Dermis blood vessel endothelial cell (primary cell): ENCODE results near the gene JPH3. TPM values are rescaled to one million over a fixed set of nuclear protein-coding genes. Genes with fewer than 3 reads are reported as not detected.

Experiments
- DNase-seq: peaks from one replicate; pipeline ENCODE4 v3.0.0; 2010
- total RNA-seq: library from RNA; depleted of rRNA; stranded (reverse); fragments of >200 nt; gene quantifications from 2 replicates; pipeline ENCODE4 v1.2.3, GENCODE V29; 2014

The JPH3 gene
- total RNA-seq, 1 donor from 2014 or later = 0.34 TPM

DNA sequence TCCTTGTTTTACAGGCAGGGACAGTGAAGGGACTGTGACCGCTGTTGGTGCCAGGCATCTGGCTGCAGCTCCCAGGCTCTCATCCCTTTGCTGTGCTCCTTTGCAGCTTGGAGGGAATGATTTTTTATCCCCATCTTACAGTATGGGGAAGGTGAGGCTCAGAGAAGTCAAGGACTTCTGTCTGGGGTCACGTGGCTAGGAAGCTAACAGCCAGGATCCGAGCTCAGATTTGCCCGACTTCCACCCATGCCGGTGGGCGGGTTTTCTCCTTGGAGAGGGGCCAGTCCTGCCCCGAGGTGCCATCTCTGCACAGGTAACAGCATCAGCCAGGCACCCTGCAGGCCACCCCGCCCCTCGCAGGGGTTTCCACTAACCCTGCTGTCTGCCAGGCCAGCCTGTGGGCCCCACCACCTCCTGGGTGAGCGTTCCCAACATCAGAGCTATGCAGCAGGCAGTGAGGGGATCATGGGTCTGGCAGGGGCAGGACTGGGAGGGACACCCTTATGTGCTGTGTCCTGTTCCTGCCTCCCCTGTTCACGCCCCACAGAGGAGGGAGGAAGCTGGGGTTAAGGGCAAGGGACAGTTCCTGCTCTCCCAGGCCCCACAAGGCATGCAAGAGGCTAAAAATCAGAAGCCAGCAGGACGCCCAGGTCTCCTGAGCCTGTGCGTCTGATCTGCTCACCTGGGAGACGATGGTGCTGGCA is 25.4 kb downstream of the JPH3 start:
- no peak for DNase-seq

DNA sequence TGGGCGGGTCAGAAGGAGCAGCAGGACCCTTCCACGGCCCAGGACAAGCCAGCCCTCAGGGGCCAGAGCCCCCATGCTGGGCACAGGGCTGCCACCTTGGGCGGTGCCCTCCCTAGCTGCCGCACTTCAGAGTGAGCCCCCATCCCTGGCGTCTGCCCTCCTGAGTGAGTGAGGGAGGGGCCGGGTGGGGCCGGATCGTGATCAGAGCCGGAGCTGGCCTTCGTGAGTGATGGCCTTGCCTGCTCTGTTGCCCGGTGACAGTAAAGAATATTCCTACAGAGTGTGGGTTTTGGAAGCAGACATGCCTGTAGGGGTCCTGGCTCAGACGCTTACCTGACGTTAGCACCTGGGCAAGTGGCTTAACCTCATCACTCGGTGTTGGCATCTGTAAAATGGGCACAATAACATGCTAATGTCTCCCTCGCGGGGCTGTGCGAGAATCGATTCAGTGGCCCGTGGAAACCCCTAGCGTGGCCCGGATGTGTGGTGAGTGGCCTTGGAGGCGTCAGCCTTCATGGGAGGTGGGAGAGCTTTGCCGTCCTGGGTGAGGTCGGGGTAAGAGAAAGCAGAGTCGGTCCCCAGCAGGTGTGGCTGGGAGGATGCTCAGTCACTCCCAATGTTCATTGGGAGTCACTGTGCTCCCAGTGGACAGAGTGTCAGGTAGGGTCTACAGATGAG is 26.1 kb downstream of the JPH3 start:
- DNase-seq = no peak

DNA sequence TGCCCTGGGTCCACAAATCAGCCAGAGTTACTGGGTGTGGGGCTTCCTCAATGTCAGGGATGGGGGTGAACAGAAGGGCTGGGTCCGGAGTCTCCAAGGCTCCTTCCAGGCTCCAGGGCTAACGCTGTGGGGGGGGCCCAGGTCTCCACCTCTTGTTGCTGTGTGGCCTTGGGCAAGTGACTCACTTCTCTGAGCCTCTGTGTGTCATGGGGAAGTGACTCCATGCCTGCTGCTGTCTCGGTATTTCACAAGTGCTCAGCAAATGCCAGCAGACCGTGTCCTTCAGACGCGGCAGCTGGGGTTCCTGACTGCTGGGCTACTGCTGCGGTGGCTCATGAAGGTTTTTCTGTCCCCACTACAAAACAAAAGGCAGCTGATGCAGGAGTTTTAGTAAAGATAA is 26.6 kb downstream of the JPH3 start:
- DNase-seq = no peak

DNA sequence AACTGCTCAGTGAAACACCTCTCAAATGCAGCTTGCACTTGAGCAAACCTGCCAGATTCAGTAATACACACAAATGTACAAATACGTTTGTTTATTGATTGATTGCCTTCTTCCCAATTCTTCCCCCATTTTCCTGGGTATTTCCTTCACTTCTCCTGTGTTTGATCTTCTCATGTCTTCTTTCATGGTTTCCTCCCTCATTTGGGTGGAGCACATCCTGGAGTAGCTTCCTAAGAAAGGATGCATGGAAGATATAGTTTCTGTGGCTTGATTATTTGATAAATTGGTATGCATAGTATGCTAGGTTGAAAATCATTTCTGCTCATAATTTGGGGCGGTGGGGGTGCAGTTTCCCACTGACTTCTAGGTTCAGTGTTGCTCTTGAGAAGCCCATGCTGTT is 28.8 kb downstream of the JPH3 start:
- DNase-seq = no peak

DNA sequence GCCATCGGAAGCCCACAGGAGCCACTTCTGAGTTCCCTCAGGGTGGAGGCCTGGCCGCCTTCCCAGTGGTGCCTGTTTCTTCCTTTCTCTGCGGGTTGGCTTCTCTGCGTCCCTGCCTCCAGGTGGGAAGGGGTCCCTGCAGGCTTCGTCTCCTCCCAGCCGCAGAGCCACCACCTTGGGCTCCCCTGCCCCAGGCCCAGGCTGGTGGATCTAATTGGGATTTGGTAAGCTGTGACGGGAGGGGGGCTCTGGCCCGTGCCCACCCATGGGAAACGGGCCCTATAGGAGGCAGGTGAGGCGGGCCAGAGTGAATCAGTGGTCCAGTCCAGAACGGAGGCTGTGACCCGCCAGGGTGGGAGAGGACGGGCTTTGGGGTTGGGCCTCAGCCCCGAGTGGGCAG is 32.1 kb downstream of the JPH3 start:
- no peak for DNase-seq

DNA sequence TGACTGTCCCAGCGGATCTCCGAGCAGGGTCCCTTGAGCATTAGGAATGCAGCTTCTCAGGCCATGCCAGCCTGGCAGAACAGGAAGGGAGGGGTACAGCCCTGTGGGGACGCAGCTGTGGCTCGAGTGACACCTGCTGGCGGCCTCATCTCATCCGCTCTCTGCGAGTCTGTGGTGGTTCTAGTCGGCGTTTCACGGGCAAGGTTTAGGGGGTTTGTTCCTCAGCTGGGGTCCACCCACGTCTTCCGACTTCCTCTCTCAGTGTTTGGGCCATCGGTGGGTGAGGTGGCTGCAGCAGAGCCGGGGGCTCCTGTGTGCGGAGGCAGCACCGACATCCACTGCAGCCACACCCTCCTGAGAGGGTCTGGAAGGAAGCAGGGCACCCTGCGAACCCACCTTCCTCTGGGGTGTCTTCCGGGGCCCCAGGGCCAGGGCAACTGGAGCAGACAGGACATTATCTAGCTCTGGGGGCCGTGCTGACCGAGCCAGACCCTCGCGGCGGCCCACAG is 33.3 kb downstream of the JPH3 start:
- DNase-seq = peak; percentile 55

DNA sequence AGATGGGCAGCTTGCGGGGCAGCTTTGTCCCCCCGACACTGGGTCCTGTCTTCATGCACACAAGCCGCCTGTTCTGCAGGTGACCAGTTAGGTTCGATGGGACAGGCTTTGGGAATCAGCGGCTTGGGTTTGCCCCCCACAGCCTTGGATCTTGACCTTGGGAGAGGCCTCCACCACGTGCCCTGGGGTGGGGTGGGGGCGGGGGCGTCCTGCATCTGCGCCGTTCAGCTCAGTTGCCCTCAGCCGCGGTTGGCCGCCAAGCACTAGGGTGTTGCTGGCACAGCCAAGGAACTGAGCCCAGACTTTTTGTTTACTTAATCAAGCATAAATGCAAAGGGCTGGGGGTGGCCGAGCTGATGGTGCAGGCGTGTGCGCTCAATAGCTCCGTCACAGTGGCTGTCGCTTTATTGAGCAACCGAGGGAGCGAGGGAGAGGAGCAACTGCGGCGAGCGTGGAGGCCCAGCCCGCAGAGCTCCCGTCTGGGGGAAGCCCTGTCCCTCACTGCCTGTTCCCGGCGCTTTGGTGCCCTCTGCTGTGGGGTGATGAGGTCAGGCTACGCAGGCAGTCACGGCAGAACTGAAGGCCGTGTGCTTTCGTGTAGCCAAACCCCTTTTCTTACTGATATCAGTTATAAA is 33.9 kb downstream of the JPH3 start:
- DNase-seq = peak; percentile 86

DNA sequence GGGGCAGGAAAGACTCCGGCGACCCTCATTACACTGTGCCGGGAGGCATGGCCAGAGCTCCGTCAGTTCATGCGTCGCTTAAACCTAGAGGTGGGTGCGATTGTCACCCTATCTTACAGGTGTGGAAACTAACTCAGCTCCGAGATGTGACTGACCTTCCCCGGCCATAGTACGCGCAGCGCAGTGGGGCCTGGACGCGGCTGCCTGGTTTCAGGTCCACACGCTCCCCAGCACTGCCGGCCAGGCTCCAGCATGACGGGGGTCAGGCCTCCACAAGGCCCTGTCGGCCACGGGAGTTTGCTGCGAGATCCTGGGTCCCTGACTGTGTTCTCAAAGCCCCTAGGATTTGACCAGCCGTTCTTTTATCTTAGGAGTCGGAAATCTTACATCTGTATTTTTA is 34.4 kb downstream of the JPH3 start:
- no peak for DNase-seq

DNA sequence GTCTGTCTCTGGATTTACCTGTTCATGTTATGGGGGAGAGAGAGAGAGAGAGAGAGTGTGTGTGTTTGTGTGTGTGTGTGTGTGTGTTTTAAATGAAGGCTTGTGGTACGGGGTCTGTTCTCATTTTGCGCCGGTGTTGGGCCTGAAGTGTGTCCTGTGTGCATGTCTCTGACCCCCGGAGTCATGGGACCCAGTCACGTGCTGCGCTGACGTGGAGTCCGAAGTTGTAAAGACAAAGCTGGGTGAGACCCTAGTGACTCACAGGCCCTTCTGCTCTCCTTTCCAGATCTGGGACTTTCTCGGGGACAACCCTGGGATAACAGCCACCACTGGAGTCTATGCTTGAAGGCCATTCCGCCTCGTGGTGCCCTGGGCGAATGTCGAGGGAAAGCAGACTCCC is 35.0 kb downstream of the JPH3 start:
- DNase-seq = no peak

DNA sequence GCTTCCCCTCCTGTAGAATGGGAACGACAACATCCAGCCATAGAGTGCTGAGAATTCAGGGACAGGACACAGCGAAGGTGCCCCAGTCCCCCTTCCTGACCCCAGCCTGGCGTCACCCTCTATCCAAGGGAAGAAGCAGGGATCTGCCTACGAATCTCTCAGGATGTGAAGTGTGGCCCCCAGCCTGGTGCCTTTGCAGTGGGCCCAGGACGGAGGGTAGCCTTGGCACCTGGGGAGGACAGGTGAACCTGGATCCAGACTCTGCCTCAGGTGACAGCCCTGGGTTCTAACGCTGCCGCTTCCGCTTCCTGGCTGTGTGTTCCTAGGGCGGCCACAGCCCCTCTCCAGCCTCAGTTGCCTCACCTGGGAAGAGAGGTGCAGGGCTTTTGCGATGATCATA is 36.4 kb downstream of the JPH3 start:
- DNase-seq = no peak

DNA sequence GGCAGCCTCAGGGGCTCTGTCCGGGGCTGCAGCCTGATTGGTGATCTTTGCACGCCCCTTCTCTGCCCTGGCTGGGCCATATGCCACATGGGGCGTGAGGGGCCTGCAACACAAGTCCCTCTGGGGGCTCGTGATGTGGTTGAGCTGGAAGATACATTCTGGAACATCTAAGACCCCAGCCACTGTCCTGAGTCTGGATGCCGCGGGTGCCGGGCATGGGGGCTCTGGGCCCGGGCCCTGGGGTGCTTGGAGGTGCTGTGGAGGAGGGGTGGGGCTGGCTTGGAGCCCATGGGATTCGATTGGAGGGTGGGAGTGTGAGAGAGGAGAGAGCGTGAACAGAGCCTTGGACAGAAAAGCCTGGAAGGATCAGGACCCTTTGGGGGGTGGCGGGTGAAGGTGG is 39.4 kb downstream of the JPH3 start:
- DNase-seq = no peak

DNA sequence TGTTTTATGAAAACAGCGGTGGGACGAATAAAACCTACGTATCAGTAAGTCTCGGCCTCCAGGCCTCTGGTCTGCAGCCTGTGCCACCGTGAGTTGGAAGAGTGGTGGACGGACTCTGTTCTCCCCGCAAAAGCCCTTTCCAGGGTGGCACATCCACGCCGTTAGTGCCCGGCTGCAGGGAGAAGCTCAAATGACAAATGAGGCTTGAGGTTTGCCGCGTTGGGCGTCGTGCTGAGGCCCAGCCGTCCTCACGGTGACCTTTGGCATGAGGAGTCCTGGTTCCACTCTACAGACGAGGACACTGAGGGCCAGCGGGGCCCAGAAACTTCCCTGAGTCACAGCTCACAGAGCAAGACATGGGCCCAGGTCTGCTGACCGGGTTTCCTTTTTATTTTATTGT is 40.2 kb downstream of the JPH3 start:
- no peak for DNase-seq

DNA sequence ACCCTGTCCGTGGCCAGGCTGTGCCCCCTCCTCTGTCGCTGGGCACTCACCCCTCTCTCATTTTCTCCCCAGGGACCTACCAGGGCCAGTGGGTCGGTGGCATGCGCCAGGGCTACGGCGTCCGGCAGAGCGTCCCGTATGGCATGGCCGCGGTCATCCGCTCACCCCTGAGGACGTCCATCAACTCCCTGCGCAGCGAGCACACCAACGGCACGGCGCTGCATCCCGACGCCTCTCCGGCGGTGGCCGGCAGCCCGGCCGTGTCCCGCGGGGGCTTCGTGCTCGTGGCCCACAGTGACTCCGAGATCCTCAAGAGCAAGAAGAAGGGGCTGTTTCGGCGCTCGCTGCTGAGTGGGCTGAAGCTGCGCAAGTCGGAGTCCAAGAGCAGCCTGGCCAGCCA is 41.9 kb downstream of the JPH3 start:
- no peak for DNase-seq

DNA sequence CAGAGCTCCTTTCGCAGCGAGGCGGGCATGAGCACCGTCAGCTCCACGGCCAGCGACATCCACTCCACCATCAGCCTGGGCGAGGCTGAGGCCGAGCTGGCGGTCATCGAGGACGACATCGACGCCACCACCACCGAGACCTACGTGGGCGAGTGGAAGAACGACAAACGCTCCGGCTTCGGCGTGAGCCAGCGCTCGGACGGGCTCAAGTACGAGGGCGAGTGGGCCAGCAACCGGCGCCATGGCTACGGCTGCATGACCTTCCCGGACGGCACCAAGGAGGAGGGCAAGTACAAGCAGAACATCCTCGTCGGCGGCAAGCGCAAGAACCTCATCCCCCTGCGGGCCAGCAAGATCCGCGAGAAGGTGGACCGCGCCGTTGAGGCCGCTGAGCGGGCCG is 42.3 kb downstream of the JPH3 start:
- no peak for DNase-seq

DNA sequence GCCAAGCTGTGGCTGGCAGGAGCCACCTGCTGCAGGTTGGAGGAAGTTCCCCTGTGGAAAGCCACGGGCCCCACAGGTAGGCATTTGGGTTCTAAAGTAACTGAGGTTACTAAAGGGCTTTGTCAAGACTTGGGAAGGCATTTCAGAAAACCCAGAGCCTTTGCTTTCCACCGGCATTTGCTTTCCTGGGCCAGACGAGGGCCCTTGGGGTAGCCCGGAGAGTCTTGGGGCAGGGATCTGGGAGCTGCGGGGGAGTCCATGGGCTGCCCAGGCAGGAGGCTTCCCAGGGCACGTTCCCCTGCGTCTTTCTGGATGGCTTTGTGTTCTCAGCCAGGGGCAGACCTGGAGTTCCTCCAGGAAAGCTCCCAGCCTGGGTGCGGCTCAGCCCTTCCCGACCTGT is 43.5 kb downstream of the JPH3 start:
- no peak for DNase-seq

DNA sequence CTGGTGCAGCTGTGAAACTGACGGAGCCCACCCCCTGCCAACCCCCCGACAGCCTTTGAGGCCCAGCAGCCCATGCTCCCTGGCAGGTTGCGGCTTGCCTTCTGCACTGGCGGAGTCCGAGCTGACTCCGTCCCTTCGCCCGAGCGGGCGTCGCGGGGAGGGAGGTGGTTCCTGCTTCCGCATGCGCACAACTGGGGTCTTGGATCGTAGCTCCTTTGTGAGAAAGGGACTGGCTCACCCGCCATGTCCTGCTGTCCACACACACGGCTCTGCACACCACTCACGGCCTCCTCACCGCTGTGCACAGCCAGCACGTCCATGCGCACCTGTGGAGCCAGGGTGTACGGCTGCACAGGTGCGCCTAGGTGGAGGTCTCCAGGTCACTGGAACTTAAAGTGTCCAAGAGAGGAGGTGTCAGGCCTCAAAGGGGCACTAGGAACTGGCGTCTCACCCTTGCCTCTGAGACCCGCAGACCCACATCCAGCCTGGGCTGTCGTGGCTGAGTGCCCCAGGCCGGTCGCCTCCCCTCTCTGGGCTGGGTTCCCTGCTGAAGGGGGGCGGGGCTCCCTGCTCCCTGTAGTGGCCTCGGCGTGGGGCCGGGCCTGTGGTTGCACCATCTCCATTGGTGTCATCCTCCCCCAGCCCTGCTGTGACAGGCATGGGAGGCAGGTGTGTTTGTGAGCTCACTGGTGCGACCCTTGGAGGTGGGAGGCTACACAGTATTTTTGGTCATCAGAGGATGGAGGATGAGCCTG is 45.3 kb downstream of the JPH3 start:
- no peak for DNase-seq

DNA sequence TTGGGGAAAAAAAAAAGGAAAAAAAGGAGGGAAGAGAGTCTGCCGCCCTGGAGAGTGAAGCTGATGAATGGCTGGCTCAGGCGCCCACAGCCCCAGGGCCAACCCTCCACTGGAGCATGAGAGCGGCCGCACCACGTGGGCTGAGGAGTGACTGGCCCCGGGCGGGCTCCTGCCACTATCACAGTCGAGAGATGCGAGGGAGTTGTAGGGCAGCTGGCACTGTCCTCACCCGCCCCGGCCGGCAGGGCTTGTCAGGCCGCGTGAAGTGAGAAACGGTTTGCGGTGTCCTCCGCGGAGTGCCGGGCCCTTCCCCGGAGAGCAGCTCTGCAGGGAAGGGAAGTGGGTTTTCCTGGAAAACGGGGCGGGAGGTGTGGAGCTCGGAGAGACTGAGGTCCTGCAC is 45.9 kb downstream of the JPH3 start:
- no peak for DNase-seq

DNA sequence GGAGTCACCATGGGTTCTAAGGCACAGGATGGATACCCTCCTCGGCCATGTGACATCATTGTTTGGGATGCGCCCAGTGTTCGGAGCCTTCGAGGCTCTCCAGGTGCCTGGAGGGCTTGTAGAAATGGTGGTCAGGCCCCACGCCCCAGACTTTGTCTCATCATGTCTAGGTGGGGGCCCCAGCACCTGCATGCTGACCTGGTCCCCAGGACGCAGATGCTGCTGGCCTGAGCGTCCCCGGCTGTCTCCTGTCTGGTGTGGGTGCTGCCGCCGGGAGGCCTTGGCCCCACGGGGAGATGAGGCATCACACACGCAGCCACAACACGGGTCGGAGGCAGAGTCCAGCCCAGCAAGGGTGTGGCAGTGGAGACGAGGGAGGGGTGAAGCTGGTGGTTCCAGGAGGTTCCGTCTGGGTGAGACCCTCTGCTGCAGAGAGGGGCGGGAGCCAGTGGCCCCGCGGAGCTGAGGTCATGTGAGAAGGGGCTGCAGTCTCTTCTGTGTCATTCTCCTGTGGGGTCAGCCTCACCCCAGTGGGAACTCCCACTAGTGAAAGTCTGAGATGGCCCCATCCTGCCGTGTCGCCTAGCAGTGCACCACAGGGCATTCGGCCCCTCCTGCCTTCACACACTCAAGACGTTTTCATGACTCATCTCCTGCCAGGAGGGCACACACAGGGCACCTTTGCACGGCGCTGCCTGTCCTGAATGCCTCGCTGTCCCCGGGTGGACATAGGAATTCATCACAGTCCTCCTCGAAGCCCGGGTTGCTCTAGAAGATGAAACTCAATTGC is 46.6 kb downstream of the JPH3 start:
- DNase-seq = no peak

DNA sequence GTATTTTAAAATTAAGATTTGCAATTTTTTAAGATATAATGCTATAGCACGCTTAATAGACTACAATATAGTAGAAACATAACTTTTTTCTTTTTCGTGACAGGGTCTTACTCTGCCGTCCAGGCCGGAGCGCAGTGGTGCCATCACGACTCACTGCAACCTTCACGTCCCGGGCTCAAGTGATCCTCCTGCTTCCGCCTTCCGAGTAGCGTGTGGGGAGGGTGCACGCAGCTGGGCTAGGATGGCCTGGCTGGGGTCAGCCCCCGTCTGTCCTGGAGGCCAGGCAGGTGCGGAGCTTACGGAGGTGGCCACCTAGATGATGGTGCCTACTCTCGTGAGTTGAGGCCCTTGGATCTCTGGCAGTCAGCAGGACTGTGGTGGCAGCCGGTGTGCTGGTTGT is 50.1 kb downstream of the JPH3 start:
- DNase-seq = no peak

DNA sequence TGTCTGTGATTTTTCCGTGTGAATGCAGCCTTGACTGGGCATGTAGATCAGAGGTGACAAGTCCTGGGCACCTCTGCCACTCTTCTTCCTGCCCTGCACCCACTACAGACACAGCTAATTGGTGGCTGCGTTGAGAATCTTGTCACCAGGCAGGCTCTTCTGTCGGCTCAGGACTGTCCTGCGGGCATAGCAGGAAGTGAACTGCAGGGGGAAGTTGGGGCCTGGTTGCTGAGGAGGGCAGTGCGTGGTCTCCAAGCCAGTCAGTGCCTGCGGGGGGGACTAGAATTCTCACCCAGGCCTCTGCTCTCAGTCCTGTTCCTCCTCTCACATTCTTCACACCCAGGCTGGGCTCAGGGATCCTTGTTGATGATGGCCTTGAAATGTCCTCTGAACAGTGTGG is 50.5 kb downstream of the JPH3 start:
- no peak for DNase-seq

DNA sequence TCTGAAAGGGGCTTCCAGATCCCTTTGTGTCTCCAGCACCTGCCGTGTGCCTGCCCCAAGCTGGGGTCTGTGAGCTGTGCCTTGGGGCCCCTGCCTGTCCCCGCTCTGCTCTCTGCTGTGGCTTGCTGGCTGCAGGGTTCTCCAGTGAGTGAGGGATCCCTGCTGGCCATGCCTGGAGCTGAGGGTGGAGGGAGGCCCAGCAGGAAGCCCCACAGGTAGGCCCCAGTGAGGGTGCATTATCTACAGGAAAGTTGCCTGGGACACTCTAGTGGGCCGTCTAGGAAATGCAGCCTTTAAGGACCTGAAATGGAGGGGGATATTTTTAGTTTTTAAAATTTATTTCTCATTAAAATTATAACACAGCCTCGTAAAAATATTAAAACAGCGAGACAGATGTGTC is 50.9 kb downstream of the JPH3 start:
- DNase-seq = peak; percentile 20

DNA sequence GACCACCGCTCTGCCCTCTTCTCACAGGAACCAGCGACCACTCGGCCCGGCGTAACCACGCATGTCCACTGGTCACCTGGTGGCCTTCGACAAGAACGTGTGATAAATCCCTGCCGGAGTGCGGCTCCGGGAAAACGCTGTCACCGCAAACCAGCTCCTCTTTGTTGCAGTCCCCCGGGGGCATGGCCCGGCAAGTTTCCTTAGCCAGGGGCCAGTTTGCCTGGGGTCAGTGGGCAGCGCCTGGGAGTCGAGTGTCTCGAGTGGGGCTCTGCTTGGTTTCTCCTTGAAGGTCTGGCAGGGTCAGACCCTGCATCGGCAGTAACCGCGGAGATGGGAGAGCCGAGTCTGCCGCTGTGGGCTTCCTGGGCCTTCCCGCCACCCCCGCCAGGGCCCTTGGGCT is 52.5 kb downstream of the JPH3 start:
- no peak for DNase-seq

DNA sequence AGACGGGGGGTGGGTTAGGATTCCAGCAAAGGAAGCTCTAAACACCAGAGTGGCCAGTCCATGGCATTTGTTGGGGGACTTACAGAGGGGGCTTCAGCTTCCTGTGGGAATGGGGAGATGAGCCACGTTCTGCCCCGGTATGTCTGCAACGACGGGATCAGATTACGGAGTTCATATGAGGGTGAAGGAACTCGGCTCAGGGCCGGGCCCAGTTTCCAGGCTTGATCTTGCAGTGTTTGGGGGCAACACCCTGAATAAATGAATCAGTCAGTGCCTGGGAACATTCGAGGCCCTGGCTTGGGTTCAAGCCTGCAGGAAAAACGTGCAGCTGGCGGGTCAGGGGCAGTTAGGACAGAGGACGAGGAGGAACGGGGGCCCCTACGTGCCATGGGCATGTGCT is 54.0 kb downstream of the JPH3 start:
- no peak for DNase-seq
